HEK293 (cell line): ENCODE measurements around the gene FAM174B.

Experiments used
- CTCF ChIA-PET: fragments of 350-600 bp; formaldehyde crosslinking; extraction: SDS; loops from one replicate; lab custom pipeline; 2021; ENCODE audit warnings: antibody characterized with exemption; lab: Yijun Ruan, JAX
- POLR2A ChIA-PET: fragments of 300-600 bp; formaldehyde crosslinking; extraction: SDS; loops from one replicate; lab custom pipeline; 2020; ENCODE audit warnings: antibody characterized with exemption, inconsistent platforms; lab: Yijun Ruan, JAX
- H3K27ac ChIP-seq: fragments of 200-500 bp; sonication (Bioruptor generic); 2 replicates; pipeline ENCODE4 v1.5.1; 2014; ENCODE audit warnings: low read depth, low read length, control low read depth, inconsistent platforms; ENCODE audit errors: extremely low read depth
- H3K36me3 ChIP-seq, 2 experiments: fragments of 200-500 bp in 1 of 2; sonication (Bioruptor generic) in 1 of 2; 1 replicate in 1 of 2; 2 replicates in 1 of 2; pipeline ENCODE4 v1.5.1; 2014 to 2017; ENCODE audit warnings: inconsistent platforms in 2 of 2, low read length in 2 of 2; ENCODE audit not compliant: control insufficient read depth in 2 of 2, insufficient read depth in 1 of 2
- H3K4me1 ChIP-seq: fragments of 200-500 bp; sonication (Bioruptor generic); 2 replicates; pipeline ENCODE4 v1.5.1; 2014; ENCODE audit warnings: mild to moderate bottlenecking, low read length, inconsistent platforms; ENCODE audit not compliant: control insufficient read depth, insufficient read depth
- H3K4me3 ChIP-seq: 2 replicates; pipeline ENCODE4 v1.5.1; 2011; ENCODE audit warnings: low read depth, mild to moderate bottlenecking, control low read depth, low read length, moderate library complexity
- H3K9me3 ChIP-seq: fragments of 200-500 bp; sonication (Bioruptor generic); 2 replicates; pipeline ENCODE4 v1.5.1; 2014; ENCODE audit warnings: low read depth, low read length, inconsistent platforms; ENCODE audit not compliant: control insufficient read depth, insufficient read depth
- GFI1B ChIP-seq: fragments of 450-650 bp; formaldehyde crosslinking; IDR thresholded peaks from 2 replicates; pipeline ENCODE4 v1.5.1; 2016; ENCODE audit warnings: missing biosample characterization, missing genetic modification characterization
- GLIS2 ChIP-seq: fragments of 450-650 bp; formaldehyde crosslinking; IDR thresholded peaks from 2 replicates; pipeline ENCODE4 v1.5.1; 2016; ENCODE audit warnings: missing biosample characterization, missing genetic modification characterization
- OVOL3 ChIP-seq: fragments of 450-650 bp; formaldehyde crosslinking; IDR thresholded peaks from 2 replicates; pipeline ENCODE4 v1.5.1; 2016; ENCODE audit warnings: missing biosample characterization, missing genetic modification characterization
- ZBTB21 ChIP-seq: fragments of 450-650 bp; formaldehyde crosslinking; IDR thresholded peaks from 2 replicates; pipeline ENCODE4 v1.5.1; 2017; ENCODE audit warnings: missing biosample characterization, missing genetic modification characterization
- ZIC2 ChIP-seq: fragments of 450-650 bp; formaldehyde crosslinking; IDR thresholded peaks from 2 replicates; pipeline ENCODE4 v1.5.1; 2016; ENCODE audit warnings: missing biosample characterization, missing genetic modification characterization
- ZNF214 ChIP-seq: fragments of 450-650 bp; formaldehyde crosslinking; IDR thresholded peaks from 2 replicates; pipeline ENCODE4 v1.5.1; 2017; ENCODE audit warnings: missing biosample characterization, mild to moderate bottlenecking, missing genetic modification characterization, borderline replicate concordance
- ZNF274 ChIP-seq, 2 experiments: fragments of 200-500 bp in 1 of 2; fragments of 450-650 bp in 1 of 2; sonication (Bioruptor generic) in 1 of 2; formaldehyde crosslinking in 1 of 2; IDR thresholded peaks; 2 replicates each; pipeline versions ENCODE4 v1.5.1 to v1.6.1; 2014 to 2016; ENCODE audit warnings: borderline replicate concordance in 1 of 2, inconsistent platforms in 1 of 2, low read length in 1 of 2, missing biosample characterization in 1 of 2, missing genetic modification characterization in 1 of 2
- ZNF366 ChIP-seq: fragments of 450-650 bp; formaldehyde crosslinking; conservative IDR thresholded peaks from 2 replicates; pipeline ENCODE4 v1.5.1; 2016; ENCODE audit warnings: missing biosample characterization, missing genetic modification characterization
- ZNF394 ChIP-seq: fragments of 450-650 bp; formaldehyde crosslinking; IDR thresholded peaks from 2 replicates; pipeline ENCODE4 v1.5.1; 2016; ENCODE audit warnings: missing biosample characterization, missing genetic modification characterization, mild to moderate bottlenecking, moderate library complexity, borderline replicate concordance
- ZNF433 ChIP-seq: fragments of 450-650 bp; formaldehyde crosslinking; IDR thresholded peaks from 2 replicates; pipeline ENCODE4 v1.5.1; 2016; ENCODE audit warnings: missing biosample characterization, missing genetic modification characterization, low read depth
- ZNF473 ChIP-seq: fragments of 450-650 bp; formaldehyde crosslinking; IDR thresholded peaks from 2 replicates; pipeline ENCODE4 v1.5.1; 2017; ENCODE audit warnings: missing biosample characterization, missing genetic modification characterization
- ZNF501 ChIP-seq: fragments of 450-650 bp; formaldehyde crosslinking; IDR thresholded peaks from 2 replicates; pipeline ENCODE4 v1.5.1; 2016; ENCODE audit warnings: missing biosample characterization, missing genetic modification characterization
- ZNF514 ChIP-seq: fragments of 450-650 bp; formaldehyde crosslinking; IDR thresholded peaks from 2 replicates; pipeline ENCODE4 v1.5.1; 2016; ENCODE audit warnings: missing biosample characterization, missing genetic modification characterization
- ZNF558 ChIP-seq: fragments of 450-650 bp; formaldehyde crosslinking; IDR thresholded peaks from 2 replicates; pipeline ENCODE4 v1.5.1; 2016; ENCODE audit warnings: missing biosample characterization, missing genetic modification characterization
- ZNF571 ChIP-seq: fragments of 450-650 bp; formaldehyde crosslinking; IDR thresholded peaks from 2 replicates; pipeline ENCODE4 v1.5.0; 2017; ENCODE audit warnings: missing biosample characterization, missing genetic modification characterization
- ZNF658 ChIP-seq: fragments of 450-650 bp; formaldehyde crosslinking; IDR thresholded peaks from 2 replicates; pipeline ENCODE4; 2016; ENCODE audit warnings: missing biosample characterization, missing genetic modification characterization
- ZNF677 ChIP-seq: fragments of 450-650 bp; IDR thresholded peaks from 2 replicates; pipeline ENCODE4 v1.5.0; 2018; ENCODE audit warnings: missing biosample characterization, mild to moderate bottlenecking, missing genetic modification characterization, moderate library complexity
- ZNF768 ChIP-seq: fragments of 450-650 bp; formaldehyde crosslinking; IDR thresholded peaks from 2 replicates; pipeline ENCODE4 v1.5.1; 2018; ENCODE audit warnings: missing biosample characterization, mild to moderate bottlenecking, missing genetic modification characterization
- TF ChIP-seq, protein P1 (sequence below): fragments of 450-650 bp; formaldehyde crosslinking; IDR thresholded peaks from 2 replicates; pipeline ENCODE4 v1.5.1; 2016; ENCODE audit warnings: missing biosample characterization, missing genetic modification characterization
- TF ChIP-seq, protein P2 (sequence below): fragments of 450-650 bp; IDR thresholded peaks from 2 replicates; pipeline ENCODE4 v1.5.1; 2018; ENCODE audit warnings: missing biosample characterization, mild to moderate bottlenecking, missing genetic modification characterization
- TF ChIP-seq, protein P3 (sequence below): fragments of 450-650 bp; formaldehyde crosslinking; IDR thresholded peaks from 2 replicates; pipeline ENCODE4 v1.5.1; 2017; ENCODE audit warnings: missing biosample characterization, missing genetic modification characterization
- TF ChIP-seq, protein P4 (sequence below): fragments of 450-650 bp; IDR thresholded peaks from 2 replicates; pipeline ENCODE4 v1.5.1; 2018; ENCODE audit warnings: missing biosample characterization, missing genetic modification characterization

Gene FAM174B

DNA sequence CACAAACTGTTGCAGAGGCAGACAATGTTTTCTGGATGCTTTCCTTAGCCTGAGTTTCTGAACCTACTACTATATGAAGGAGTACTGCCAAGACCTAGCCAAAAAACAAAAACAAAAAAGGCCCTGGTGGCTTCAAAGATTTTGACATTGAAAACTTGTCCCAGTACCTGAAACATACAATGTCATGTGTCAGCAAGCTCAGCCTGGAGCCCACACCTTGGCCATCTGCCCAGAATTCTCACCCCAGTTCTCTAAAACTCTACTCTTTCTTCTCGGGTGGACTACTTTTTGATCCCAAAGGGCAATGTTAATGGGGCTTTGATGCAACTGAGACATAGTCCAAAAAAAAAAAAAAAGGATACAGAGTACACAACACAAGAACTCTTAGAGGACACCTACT, 81.4 kb downstream of the FAM174B start (continued):
- TF ChIP-seq ZNF558 (no peak), ZNF366 (tag by site-specific recombination) (no peak), ZBTB21 (tag by site-specific recombination) (no peak), ZNF571 (tag by site-specific recombination) (no peak), ZNF473 (tag by site-specific recombination) (no peak)
- TF ChIP-seq, all 188 proteins: peak for 0

DNA sequence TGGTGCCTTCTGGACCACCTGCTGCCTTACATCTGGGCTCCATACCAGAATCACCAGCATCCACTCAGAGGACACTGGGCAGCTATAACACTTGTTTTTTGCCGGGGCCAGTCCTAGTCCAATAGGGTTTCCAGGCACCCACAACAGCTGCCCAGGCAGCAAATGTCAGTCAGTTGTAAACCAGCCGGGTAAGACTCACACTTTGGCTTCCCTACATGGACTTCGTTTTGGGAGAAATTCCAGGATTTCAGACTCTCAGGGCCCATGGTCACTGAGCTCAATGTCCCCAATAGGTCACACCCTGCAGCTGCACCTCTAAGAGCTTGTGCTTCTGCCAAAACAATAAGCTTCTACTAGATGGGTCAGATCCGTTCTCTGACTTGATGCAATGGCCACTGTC, 83.8 kb downstream of the FAM174B start:
- no peaks in the 10 kb centered on the region for H3K4me1 ChIP-seq
- TF ChIP-seq ZNF677 (tag by site-specific recombination) (no peak), GFI1B (tag by site-specific recombination) (no peak), ZNF514 (tag by site-specific recombination) (no peak), ZNF501 (tag by site-specific recombination) (no peak), ZNF394 (tag by site-specific recombination) (no peak), ZNF274 (IDR thresholded peaks at IDR 0.05; ENCODE audit: low read length) (no peak), ZNF274 (tag by site-specific recombination; IDR thresholded peaks at IDR 0.05; ENCODE audit: borderline replicate concordance) (no peak)
- TF ChIP-seq, protein P1, sequence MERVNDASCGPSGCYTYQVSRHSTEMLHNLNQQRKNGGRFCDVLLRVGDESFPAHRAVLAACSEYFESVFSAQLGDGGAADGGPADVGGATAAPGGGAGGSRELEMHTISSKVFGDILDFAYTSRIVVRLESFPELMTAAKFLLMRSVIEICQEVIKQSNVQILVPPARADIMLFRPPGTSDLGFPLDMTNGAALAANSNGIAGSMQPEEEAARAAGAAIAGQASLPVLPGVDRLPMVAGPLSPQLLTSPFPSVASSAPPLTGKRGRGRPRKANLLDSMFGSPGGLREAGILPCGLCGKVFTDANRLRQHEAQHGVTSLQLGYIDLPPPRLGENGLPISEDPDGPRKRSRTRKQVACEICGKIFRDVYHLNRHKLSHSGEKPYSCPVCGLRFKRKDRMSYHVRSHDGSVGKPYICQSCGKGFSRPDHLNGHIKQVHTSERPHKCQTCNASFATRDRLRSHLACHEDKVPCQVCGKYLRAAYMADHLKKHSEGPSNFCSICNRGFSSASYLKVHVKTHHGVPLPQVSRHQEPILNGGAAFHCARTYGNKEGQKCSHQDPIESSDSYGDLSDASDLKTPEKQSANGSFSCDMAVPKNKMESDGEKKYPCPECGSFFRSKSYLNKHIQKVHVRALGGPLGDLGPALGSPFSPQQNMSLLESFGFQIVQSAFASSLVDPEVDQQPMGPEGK (tag by site-specific recombination) = no peak
- no peak overlapping the region for H3K27ac ChIP-seq
- no peaks in the 10 kb centered on the region for H3K36me3 ChIP-seq
- H3K9me3 ChIP-seq = no peaks in the 10 kb centered on the region
- POLR2A ChIA-PET = no interaction called here
- CTCF ChIA-PET = interaction anchor here (0.6 to 0.7 kb wide), 2 partner anchors 268 to 504 kb away, joined by 3 read pairs; no protein-coding TSS in a partner anchor
- H3K4me3 ChIP-seq = no peak overlapping the region

DNA sequence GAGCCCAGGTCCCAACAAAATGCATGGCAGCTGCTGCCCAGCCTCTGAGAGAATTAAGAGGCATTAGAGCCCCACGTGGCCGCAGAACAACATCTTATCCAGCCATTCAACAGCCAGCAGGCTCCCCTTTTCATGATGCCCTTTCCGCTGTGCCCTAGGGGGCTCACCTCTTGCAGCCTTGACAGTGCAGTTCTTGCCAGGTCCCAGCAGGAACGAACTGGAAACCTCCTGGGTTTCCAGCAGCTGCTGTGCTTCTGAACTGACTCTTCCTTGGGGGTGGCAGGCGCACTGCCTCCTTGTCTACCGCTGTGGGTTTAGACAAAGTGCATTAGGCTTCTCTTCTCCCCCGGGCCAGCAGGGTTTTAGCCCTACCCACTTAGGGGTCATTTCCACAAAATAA, 85.2 kb downstream of the FAM174B start:
- Histone ChIP-seq H3K36me3 (no peaks in the 10 kb centered on the region), H3K27ac (no peak overlapping the region), H3K4me3 (no peak overlapping the region), H3K4me1 (no peaks in the 10 kb centered on the region), H3K9me3 (no peaks in the 10 kb centered on the region)
- ChIA-PET POLR2A (no interaction called here), CTCF (no interaction called here)
- TF ChIP-seq ZIC2 (peak; percentile 93), GLIS2 (tag by site-specific recombination) (no peak)

DNA sequence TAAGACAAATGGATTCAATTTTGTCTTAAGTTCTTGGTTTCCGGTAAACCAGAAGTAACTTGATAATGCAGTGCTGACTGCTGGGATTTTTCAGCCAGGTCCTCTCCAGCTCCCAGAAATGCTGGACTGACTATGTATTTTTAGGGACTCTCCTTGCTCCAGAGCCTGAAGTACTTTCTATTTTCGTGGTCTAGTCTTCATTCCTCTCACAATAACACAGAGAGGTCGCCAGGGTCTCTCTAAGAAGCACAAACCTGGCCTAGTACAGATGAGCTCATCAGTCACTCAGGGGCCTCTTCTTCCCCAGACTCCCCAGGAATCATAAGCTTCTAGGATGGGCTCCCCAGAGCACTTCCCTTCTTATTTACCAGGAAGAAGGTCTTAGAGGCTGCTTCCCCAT, 85.8 kb downstream of the FAM174B start:
- Histone ChIP-seq H3K9me3 (no peaks in the 10 kb centered on the region), H3K36me3 (no peaks in the 10 kb centered on the region), H3K4me3 (no peak overlapping the region), H3K4me1 (no peaks in the 10 kb centered on the region), H3K27ac (no peak overlapping the region)
- CTCF ChIA-PET = interaction anchor here (0.5 to 0.6 kb wide), 2 partner anchors 122 to 125 kb away, joined by 4 to 5 read pairs; no protein-coding TSS in a partner anchor
- POLR2A ChIA-PET = no interaction called here
- TF ChIP-seq, protein P2, sequence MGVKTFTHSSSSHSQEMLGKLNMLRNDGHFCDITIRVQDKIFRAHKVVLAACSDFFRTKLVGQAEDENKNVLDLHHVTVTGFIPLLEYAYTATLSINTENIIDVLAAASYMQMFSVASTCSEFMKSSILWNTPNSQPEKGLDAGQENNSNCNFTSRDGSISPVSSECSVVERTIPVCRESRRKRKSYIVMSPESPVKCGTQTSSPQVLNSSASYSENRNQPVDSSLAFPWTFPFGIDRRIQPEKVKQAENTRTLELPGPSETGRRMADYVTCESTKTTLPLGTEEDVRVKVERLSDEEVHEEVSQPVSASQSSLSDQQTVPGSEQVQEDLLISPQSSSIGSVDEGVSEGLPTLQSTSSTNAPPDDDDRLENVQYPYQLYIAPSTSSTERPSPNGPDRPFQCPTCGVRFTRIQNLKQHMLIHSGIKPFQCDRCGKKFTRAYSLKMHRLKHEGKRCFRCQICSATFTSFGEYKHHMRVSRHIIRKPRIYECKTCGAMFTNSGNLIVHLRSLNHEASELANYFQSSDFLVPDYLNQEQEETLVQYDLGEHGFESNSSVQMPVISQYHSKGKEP (tag by site-specific recombination) = no peak
- TF ChIP-seq ZNF768 (no peak), OVOL3 (tag by site-specific recombination) (no peak), ZNF433 (tag by site-specific recombination) (no peak), ZNF658 (no peak), ZBTB21 (tag by site-specific recombination) (no peak), ZNF214 (tag by site-specific recombination) (no peak)
- TF ChIP-seq, protein P3, sequence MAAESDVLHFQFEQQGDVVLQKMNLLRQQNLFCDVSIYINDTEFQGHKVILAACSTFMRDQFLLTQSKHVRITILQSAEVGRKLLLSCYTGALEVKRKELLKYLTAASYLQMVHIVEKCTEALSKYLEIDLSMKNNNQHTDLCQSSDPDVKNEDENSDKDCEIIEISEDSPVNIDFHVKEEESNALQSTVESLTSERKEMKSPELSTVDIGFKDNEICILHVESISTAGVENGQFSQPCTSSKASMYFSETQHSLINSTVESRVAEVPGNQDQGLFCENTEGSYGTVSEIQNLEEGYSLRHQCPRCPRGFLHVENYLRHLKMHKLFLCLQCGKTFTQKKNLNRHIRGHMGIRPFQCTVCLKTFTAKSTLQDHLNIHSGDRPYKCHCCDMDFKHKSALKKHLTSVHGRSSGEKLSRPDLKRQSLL (tag by site-specific recombination) = no peak
- TF ChIP-seq, protein P4, sequence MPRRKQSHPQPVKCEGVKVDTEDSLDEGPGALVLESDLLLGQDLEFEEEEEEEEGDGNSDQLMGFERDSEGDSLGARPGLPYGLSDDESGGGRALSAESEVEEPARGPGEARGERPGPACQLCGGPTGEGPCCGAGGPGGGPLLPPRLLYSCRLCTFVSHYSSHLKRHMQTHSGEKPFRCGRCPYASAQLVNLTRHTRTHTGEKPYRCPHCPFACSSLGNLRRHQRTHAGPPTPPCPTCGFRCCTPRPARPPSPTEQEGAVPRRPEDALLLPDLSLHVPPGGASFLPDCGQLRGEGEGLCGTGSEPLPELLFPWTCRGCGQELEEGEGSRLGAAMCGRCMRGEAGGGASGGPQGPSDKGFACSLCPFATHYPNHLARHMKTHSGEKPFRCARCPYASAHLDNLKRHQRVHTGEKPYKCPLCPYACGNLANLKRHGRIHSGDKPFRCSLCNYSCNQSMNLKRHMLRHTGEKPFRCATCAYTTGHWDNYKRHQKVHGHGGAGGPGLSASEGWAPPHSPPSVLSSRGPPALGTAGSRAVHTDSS (tag by site-specific recombination) = no peak
